ENCODE data around the gene CLDN9. TPM values are rescaled to one million over a fixed set of nuclear protein-coding genes. Genes with fewer than 3 reads are reported as not detected.
A peak's percentile ranks its signal among the peaks of the same experiment; 100 is the strongest.

Gene CLDN9
- total and polyA plus RNA-seq, 2 donors (not counting 1 experiment from before 2014, with no cell fraction given) = 0.04 TPM; not detected in 1

GRCh38 chr16:3056336-3057180, 43.8 kb downstream of the CLDN9 start:
- H3K27ac ChIP-seq (ENCODE audit: low read length in 2 of 2) = no peak overlapping the region
- peaks cover 20 to 22% of the 10 kb centered on the region in 2 donors for H3K4me1 ChIP-seq (ENCODE audit: control insufficient read depth in 2 of 2, insufficient read depth in 2 of 2, low read length in 2 of 2)
- no peaks in the 10 kb centered on the region for H3K9me3 ChIP-seq (ENCODE audit: control extremely low read depth in 1 of 3, control insufficient read depth in 2 of 3, insufficient read depth in 1 of 3, low read length in 2 of 3)
- no peak for TF ChIP-seq EZH2 (IDR thresholded peaks at IDR 0.05; ENCODE audit: borderline replicate concordance, insufficient read depth, low read depth, low read length, poor library complexity, severe bottlenecking)
- TF ChIP-seq, protein P1, sequence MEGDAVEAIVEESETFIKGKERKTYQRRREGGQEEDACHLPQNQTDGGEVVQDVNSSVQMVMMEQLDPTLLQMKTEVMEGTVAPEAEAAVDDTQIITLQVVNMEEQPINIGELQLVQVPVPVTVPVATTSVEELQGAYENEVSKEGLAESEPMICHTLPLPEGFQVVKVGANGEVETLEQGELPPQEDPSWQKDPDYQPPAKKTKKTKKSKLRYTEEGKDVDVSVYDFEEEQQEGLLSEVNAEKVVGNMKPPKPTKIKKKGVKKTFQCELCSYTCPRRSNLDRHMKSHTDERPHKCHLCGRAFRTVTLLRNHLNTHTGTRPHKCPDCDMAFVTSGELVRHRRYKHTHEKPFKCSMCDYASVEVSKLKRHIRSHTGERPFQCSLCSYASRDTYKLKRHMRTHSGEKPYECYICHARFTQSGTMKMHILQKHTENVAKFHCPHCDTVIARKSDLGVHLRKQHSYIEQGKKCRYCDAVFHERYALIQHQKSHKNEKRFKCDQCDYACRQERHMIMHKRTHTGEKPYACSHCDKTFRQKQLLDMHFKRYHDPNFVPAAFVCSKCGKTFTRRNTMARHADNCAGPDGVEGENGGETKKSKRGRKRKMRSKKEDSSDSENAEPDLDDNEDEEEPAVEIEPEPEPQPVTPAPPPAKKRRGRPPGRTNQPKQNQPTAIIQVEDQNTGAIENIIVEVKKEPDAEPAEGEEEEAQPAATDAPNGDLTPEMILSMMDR (IDR thresholded peaks at IDR 0.05) = no peak
- H3K27ac Mint-ChIP-seq = peak overlapping the region; percentile 10
- WGBS (ENCODE audit: insufficient coverage) = 90% methylated on average over 11 of the region's 19 CpGs
- intact Hi-C loops (cut with micrococcal nuclease) = no loop called here
- H3K4me2 ChIP-seq (replicated peaks; ENCODE audit: low read depth, low read length, poor library complexity, severe bottlenecking) = no peak overlapping the region
- CTCF ChIA-PET = interaction anchor here (1.0 to 6.5 kb wide), 3 partner anchors 25 to 71 kb away, joined by 3 to 140 read pairs (median 6); no protein-coding TSS in a partner anchor
- no peaks in the 10 kb centered on the region for H4K20me1 ChIP-seq (ENCODE audit: control insufficient read depth, insufficient read depth, low read length, poor library complexity, severe bottlenecking)
- H3K4me1 Mint-ChIP-seq = peaks cover 26% of the 10 kb centered on the region
- H3K36me3 ChIP-seq (replicated peaks in 1 of 2; ENCODE audit: control extremely low read depth in 1 of 2, control insufficient read depth in 1 of 2, extremely low read depth in 1 of 2, insufficient read depth in 2 of 2, low read length in 1 of 2) = no peaks in the 10 kb centered on the region
- no peak for ATAC-seq (ENCODE audit: low read depth)
- no peak overlapping the region for H3K9ac ChIP-seq (ENCODE audit: low read length)
- H2AFZ ChIP-seq (ENCODE audit: insufficient read depth, low read depth, low read length, poor library complexity, severe bottlenecking) = no peak overlapping the region
- no peak overlapping the region for H3K4me3 ChIP-seq (ENCODE audit: control extremely low read depth in 1 of 5, extremely low read depth in 1 of 5, insufficient read depth in 1 of 5, low read depth in 2 of 5, low read length in 4 of 5)
- H3K9me3 Mint-ChIP-seq (ENCODE audit: insufficient read depth) = no peaks in the 10 kb centered on the region
- H3K27me3 ChIP-seq (replicated peaks in 1 of 4; ENCODE audit: control extremely low read depth in 1 of 4, control insufficient read depth in 3 of 4, insufficient read depth in 4 of 4, low read length in 3 of 4) = peaks cover 0 to 6% (median 0%) of the 10 kb centered on the region in 4 experiments
- H3K79me2 ChIP-seq (ENCODE audit: control insufficient read depth, insufficient read depth, low read length) = no peaks in the 10 kb centered on the region
- H3K4me3 Mint-ChIP-seq = peak overlapping the region; percentile 59
- no peaks in the 10 kb centered on the region for H3K27me3 Mint-ChIP-seq
- POLR2A ChIA-PET = no interaction called here
- DNase-seq = no peak
